H1 (cell line): ENCODE data around the gene TPPP. TPM values are rescaled to one million over a fixed set of nuclear protein-coding genes. Genes with fewer than 3 reads are reported as not detected.

Source experiments
- CTCF ChIA-PET: fragments of 300-600 bp; sonication (Branson Sonifier 250); formaldehyde crosslinking; loops from one replicate; lab custom pipeline; 2021; ENCODE audit not compliant: partially characterized antibody; lab: Charles Lee
- POLR2A ChIA-PET: fragments of 300-600 bp; sonication (Branson Sonifier 250); formaldehyde crosslinking; loops from one replicate; lab custom pipeline; 2021; ENCODE audit warnings: inconsistent platforms; ENCODE audit not compliant: partially characterized antibody; lab: Charles Lee
- DNase-seq, 2 experiments: peaks; one replicate each; pipeline versions ENCODE4 v3.0.0 to v3.0.0-alpha.2; 2010 to 2022; ENCODE audit warnings: low spot score in 2 of 2, low read depth in 1 of 2, mixed read lengths in 1 of 2
- FAIRE-seq: peaks from 2 replicates; lab custom pipeline; 2011; peaks lifted over from hg19 to GRCh38; lab: Jason Lieb, UNC
- H2AFZ ChIP-seq: 2 replicates; pipeline ENCODE4 v1.8.1; 2012; ENCODE audit warnings: low read length, inconsistent platforms
- H2AK5ac ChIP-seq: 2 replicates; pipeline ENCODE4 v1.6.1; 2013; ENCODE audit warnings: low read depth, low read length
- H2BK120ac ChIP-seq: replicated peaks from 2 replicates; pipeline ENCODE3; 2013; ENCODE audit warnings: low read depth, low read length, inconsistent platforms
- H2BK12ac ChIP-seq: 2 replicates; pipeline ENCODE4 v1.6.1; 2013; ENCODE audit warnings: low read depth, low read length
- H2BK15ac ChIP-seq: 2 replicates; pipeline ENCODE4 v1.6.1; 2013; ENCODE audit warnings: low read length
- H2BK20ac ChIP-seq: 2 replicates; pipeline ENCODE4 v1.6.1; 2013; ENCODE audit warnings: low read length
- H2BK5ac ChIP-seq: 2 replicates; pipeline ENCODE4 v1.6.1; 2013; ENCODE audit warnings: low read depth, low read length
- H3K14ac ChIP-seq: 2 replicates; pipeline ENCODE4 v1.6.1; 2013; ENCODE audit warnings: inconsistent platforms; ENCODE audit not compliant: insufficient read length
- H3K18ac ChIP-seq: 2 replicates; pipeline ENCODE4 v1.6.1; 2013; ENCODE audit warnings: low read length; ENCODE audit errors: extremely low read depth
- H3K23ac ChIP-seq: 2 replicates; pipeline ENCODE4 v1.6.1; 2013; ENCODE audit warnings: inconsistent platforms; ENCODE audit not compliant: insufficient read length
- H3K23me2 ChIP-seq: 2 replicates; pipeline ENCODE4 v1.6.1; 2013; ENCODE audit warnings: low read depth, low read length
- H3K27ac ChIP-seq: 2 replicates; pipeline ENCODE4 v1.6.1; 2011; ENCODE audit warnings: low read depth, low read length, inconsistent platforms
- H3K27me3 ChIP-seq, 4 experiments: replicated peaks in 1 of 4; 1 replicate in 1 of 4; 2 replicates in 3 of 4; pipeline versions ENCODE4 v1.6.1 to v1.8.1; 2011 to 2013; ENCODE audit warnings: low read length in 3 of 4, mild to moderate bottlenecking in 3 of 4, inconsistent platforms in 2 of 4, mixed read lengths in 2 of 4, moderate library complexity in 1 of 4; ENCODE audit not compliant: control insufficient read depth in 3 of 4, insufficient read depth in 3 of 4; ENCODE audit errors: extremely low read depth in 1 of 4
- H3K36me3 ChIP-seq, 4 experiments: 2 replicates each; pipeline versions ENCODE4 v1.6.1 to v1.8.1; 2011 to 2013; ENCODE audit warnings: mild to moderate bottlenecking in 4 of 4, low read length in 3 of 4, moderate library complexity in 2 of 4, control low read depth in 1 of 4, inconsistent platforms in 1 of 4; ENCODE audit not compliant: insufficient read depth in 4 of 4, control insufficient read depth in 2 of 4
- H3K4ac ChIP-seq: replicated peaks from 2 replicates; pipeline ENCODE3; 2013; ENCODE audit warnings: low read length, low read depth, mixed read lengths, inconsistent platforms; ENCODE audit not compliant: insufficient read length
- H3K4me1 ChIP-seq, 4 experiments: replicated peaks in 1 of 4; 1 replicate in 1 of 4; 2 replicates in 3 of 4; pipeline versions ENCODE4 v1.6.1 to v1.8.1; 2011 to 2013; ENCODE audit warnings: low read length in 3 of 4, inconsistent platforms in 2 of 4, mixed read lengths in 1 of 4; ENCODE audit not compliant: insufficient read depth in 4 of 4, control insufficient read depth in 3 of 4
- H3K4me2 ChIP-seq, 2 experiments: 2 replicates each; pipeline versions ENCODE4 v1.6.1 to v1.8.1; 2011 to 2013; ENCODE audit warnings: low read depth in 2 of 2, low read length in 2 of 2, control low read depth in 1 of 2, inconsistent platforms in 1 of 2, mild to moderate bottlenecking in 1 of 2; ENCODE audit not compliant: insufficient read depth in 1 of 2
- H3K4me3 ChIP-seq, 4 experiments: fragments of 200-600, 300-600 bp in 1 of 4; sonication (generic), shearing (Covaris generic), sonication (Bioruptor Twin) in 1 of 4; 2 replicates each; pipeline versions ENCODE4 v1.5.1 to v1.8.1; 2011 to 2016; ENCODE audit warnings: low read length in 4 of 4, low read depth in 3 of 4, control low read depth in 2 of 4, inconsistent platforms in 2 of 4, mild to moderate bottlenecking in 2 of 4, mixed read lengths in 1 of 4, moderate library complexity in 1 of 4; ENCODE audit not compliant: insufficient read depth in 2 of 4; ENCODE audit errors: extremely low read depth in 1 of 4
- H3K56ac ChIP-seq: replicated peaks from 2 replicates; pipeline ENCODE3; 2013; ENCODE audit warnings: low read depth, mild to moderate bottlenecking, mixed read lengths, low read length, inconsistent platforms; ENCODE audit not compliant: insufficient read length
- H3K79me1 ChIP-seq: 2 replicates; pipeline ENCODE4 v1.6.1; 2013; ENCODE audit warnings: low read depth, low read length, control low read depth
- H3K79me2 ChIP-seq, 2 experiments: 2 replicates each; pipeline versions ENCODE4 v1.6.1 to v1.8.1; 2012 to 2013; ENCODE audit warnings: low read length in 2 of 2, mild to moderate bottlenecking in 2 of 2, inconsistent platforms in 1 of 2; ENCODE audit not compliant: insufficient read depth in 2 of 2, control insufficient read depth in 1 of 2
- H3K9ac ChIP-seq, 4 experiments: replicated peaks in 1 of 4; 1 replicate in 1 of 4; 2 replicates in 3 of 4; pipeline versions ENCODE4 v1.6.1 to v1.8.1; 2011 to 2013; ENCODE audit warnings: low read depth in 3 of 4, low read length in 3 of 4, control low read depth in 2 of 4, mild to moderate bottlenecking in 2 of 4, moderate library complexity in 2 of 4, inconsistent platforms in 1 of 4; ENCODE audit errors: extremely low read depth in 1 of 4
- H3K9me3 ChIP-seq, 2 experiments: 2 replicates each; pipeline versions ENCODE4 v1.6.1 to v1.8.1; 2012 to 2013; ENCODE audit warnings: mild to moderate bottlenecking in 2 of 2, moderate library complexity in 2 of 2, control low read depth in 1 of 2, inconsistent platforms in 1 of 2, low read depth in 1 of 2, low read length in 1 of 2, mixed read lengths in 1 of 2; ENCODE audit not compliant: insufficient read depth in 2 of 2
- H4K20me1 ChIP-seq, 2 experiments: replicated peaks in 1 of 2; 2 replicates each; pipeline versions ENCODE3 to v1.8.1; 2011 to 2013; ENCODE audit warnings: inconsistent platforms in 2 of 2, low read length in 2 of 2, mild to moderate bottlenecking in 1 of 2; ENCODE audit not compliant: insufficient read depth in 2 of 2, control insufficient read depth in 1 of 2
- H4K5ac ChIP-seq: 2 replicates; pipeline ENCODE4 v1.6.1; 2013; ENCODE audit warnings: low read length, low read depth, mixed read lengths, inconsistent platforms; ENCODE audit not compliant: insufficient read length
- H4K8ac ChIP-seq: 2 replicates; pipeline ENCODE4 v1.8.0; 2013; ENCODE audit warnings: mild to moderate bottlenecking, moderate library complexity, low read length, inconsistent platforms; ENCODE audit not compliant: insufficient read depth; ENCODE audit errors: extremely low read depth
- H4K91ac ChIP-seq: replicated peaks from 2 replicates; pipeline ENCODE3; 2013; ENCODE audit warnings: low read length, mixed read lengths, inconsistent platforms; ENCODE audit not compliant: insufficient read length
- ATF2 ChIP-seq: IDR thresholded peaks from 2 replicates; pipeline ENCODE4 v1.6.1; 2012; ENCODE audit warnings: low read length, inconsistent platforms
- BCL11A ChIP-seq, 2 experiments: IDR thresholded peaks; one replicate each; pipeline ENCODE4 v1.6.1; 2011; ENCODE audit warnings: low read depth in 2 of 2, low read length in 2 of 2, mild to moderate bottlenecking in 2 of 2
- CBX5 ChIP-seq: fragments of 300-800, 300-1000 bp; sonication (generic); IDR thresholded peaks from 2 replicates; pipeline ENCODE4 v1.7.1; 2016; ENCODE audit warnings: antibody characterized with exemption, low read length, low read depth
- CTBP2 ChIP-seq: IDR thresholded peaks from 2 replicates; pipeline ENCODE4 v1.7.0; 2011; ENCODE audit warnings: borderline replicate concordance, mild to moderate bottlenecking, moderate library complexity, mixed read lengths, low read length; ENCODE audit not compliant: insufficient read depth, insufficient read length
- GTF2F1 ChIP-seq: IDR thresholded peaks from 2 replicates; pipeline ENCODE4 v1.6.1; 2012; ENCODE audit warnings: low read depth, low read length, improper control_type of control experiment, borderline replicate concordance
- HDAC2 ChIP-seq, 2 experiments: fragments of 300-600 bp in 1 of 2; sonication (generic) in 1 of 2; IDR thresholded peaks; 2 replicates each; pipeline ENCODE4 v1.6.1; 2011 to 2012; ENCODE audit warnings: low read depth in 2 of 2, low read length in 2 of 2, mild to moderate bottlenecking in 2 of 2, moderate library complexity in 2 of 2, borderline replicate concordance in 1 of 2, inconsistent platforms in 1 of 2
- MAFK ChIP-seq: IDR thresholded peaks from 2 replicates; pipeline ENCODE4 v1.6.1; 2012; ENCODE audit warnings: low read depth, mild to moderate bottlenecking, improper control_type of control experiment, low read length
- POLR2AphosphoS5 ChIP-seq: IDR thresholded peaks from 2 replicates; pipeline ENCODE4 v1.6.1; 2011; ENCODE audit warnings: low read depth, low read length
- RNF2 ChIP-seq: fragments of 200-900, 300-1000 bp; sonication (generic); IDR thresholded peaks from 2 replicates; pipeline ENCODE4 v1.7.1; 2016; ENCODE audit warnings: borderline replicate concordance, low read depth, mild to moderate bottlenecking, antibody characterized with exemption, low read length; ENCODE audit not compliant: poor library complexity, severe bottlenecking; ENCODE audit errors: missing control alignments
- SIN3A ChIP-seq, 2 experiments: IDR thresholded peaks in 1 of 2; conservative IDR thresholded peaks in 1 of 2; 2 replicates each; pipeline ENCODE4 v1.6.1; 2011 to 2012; ENCODE audit warnings: low read length in 2 of 2, improper control_type of control experiment in 1 of 2, low read depth in 1 of 2, mild to moderate bottlenecking in 1 of 2
- whole genome bisulfite sequencing, 2 experiments: shearing (Covaris generic) in 1 of 2; methylation state at CpG; one replicate each; pipeline versions ENCODE4 v1.1.6 to v1.1.7; 2013 to 2015; ENCODE audit warnings: low lambda C conversion rate in 2 of 2, mixed read lengths in 2 of 2, inconsistent platforms in 1 of 2, low coverage in 1 of 2, missing lambda C conversion rate in 1 of 2; ENCODE audit not compliant: insufficient replicate concordance in 2 of 2, insufficient coverage in 1 of 2, insufficient read length in 1 of 2; ENCODE audit errors: extremely low coverage in 1 of 2, missing lambda C conversion rate in 1 of 2; 5-methylcytosine and 5-hydroxymethylcytosine counted together
- polyA plus RNA-seq, 7 experiments: library from polyadenylated mRNA; depleted of rRNA in 3 of 7; stranded (reverse) in 5 of 7; unstranded in 2 of 7; fragments of >200 nt in 5 of 7; fragments of 200-250 nt in 2 of 7; gene quantifications; 1 replicate in 5 of 7; 2 replicates in 1 of 7; 4 replicates in 1 of 7; pipeline versions ENCODE4 v1.2.1 to v1.2.3, GENCODE V29; 2011 to 2013; ENCODE audit warnings: missing spikeins in 2 of 7, mixed read lengths in 2 of 7
- total RNA-seq: library from RNA; stranded (reverse); fragmentation: NEBNext Ultra II Directional; extraction: Animal tissue kit (Norgen Biotek cat#: 25700); gene quantifications from 2 replicates; pipeline ENCODE4 v1.2.1, GENCODE V29; 2021

Gene TPPP
- total and polyA plus RNA-seq, 2 of the 8 experiments (the other 6 are each of a cell fraction or from before 2014, with no cell fraction given) = 0.36 to 0.93 TPM

- H3K36me3 ChIP-seq = peaks cover 6 to 44% (median 30%) of the 10 kb centered on the region in 4 experiments; a peak in 7 of 8 replicates
- CTCF ChIA-PET = interaction anchor here (1.1 to 1.2 kb wide), 2 partner anchors 89 to 327 kb away, joined by 3 to 4 read pairs; no protein-coding TSS in a partner anchor
- no peak overlapping the region for H3K4me3 ChIP-seq
- H2BK20ac ChIP-seq = no peak overlapping the region
- H4K20me1 ChIP-seq = peaks cover 0 to 8% of the 10 kb centered on the region in 2 experiments
- no peaks in the 10 kb centered on the region for H3K4me1 ChIP-seq
- POLR2A ChIA-PET = interaction anchor here (0.6 to 1.5 kb wide), 4 partner anchors 8 to 199 kb away, joined by 3 to 5 read pairs (median 4); no protein-coding TSS in a partner anchor
- no peak overlapping the region for H2AFZ ChIP-seq
- no peak overlapping the region for H3K23ac ChIP-seq
- no peak overlapping the region for H4K8ac ChIP-seq
- no peak overlapping the region for H3K4ac ChIP-seq
- H3K79me2 ChIP-seq = no peaks in the 10 kb centered on the region
- no peak overlapping the region for H2AK5ac ChIP-seq
- 88% methylated on average over 8 of the region's 13 CpGs; no CpG with 5 or more reads in 1 of the 2 experiments for WGBS, 2 experiments
- no peaks in the 10 kb centered on the region; a peak in 1 of 4 replicates for H3K9me3 ChIP-seq
- no peak overlapping the region for H3K27ac ChIP-seq
- H3K27me3 ChIP-seq = no peaks in the 10 kb centered on the region; a peak in 1 of 7 replicates
- no peak overlapping the region for H3K9ac ChIP-seq
- FAIRE-seq (no peak), DNase-seq (no peak)
- no peak overlapping the region for H2BK120ac ChIP-seq
- H3K14ac ChIP-seq = no peak overlapping the region
- no peak overlapping the region for H4K5ac ChIP-seq
- H3K23me2 ChIP-seq = no peaks in the 10 kb centered on the region; the same call in 1 of the 2 replicates
- no peak overlapping the region for H3K18ac ChIP-seq
- H3K4me2 ChIP-seq = no peak overlapping the region
- no peak overlapping the region for H4K91ac ChIP-seq
- no peak overlapping the region for H2BK12ac ChIP-seq
- H2BK5ac ChIP-seq = no peak overlapping the region
- no peak overlapping the region for H2BK15ac ChIP-seq
- H3K56ac ChIP-seq = no peak overlapping the region
- peaks cover 2% of the 10 kb centered on the region for H3K79me1 ChIP-seq
- TF ChIP-seq CTBP2 (no peak), HDAC2 (IDR thresholded peaks at IDR 0.05; ENCODE audit: borderline replicate concordance in 1 of 2, low read depth in 2 of 2, low read length in 2 of 2) (no peak), SIN3A (conservative IDR thresholded peaks at IDR 0.05 in 1 of 2, IDR thresholded peaks at IDR 0.05 in 1 of 2; ENCODE audit: low read depth in 1 of 2, low read length in 2 of 2) (no peak), BCL11A (IDR thresholded peaks at IDR 0.05; ENCODE audit: low read depth in 2 of 2, low read length in 2 of 2) (no peak), MAFK (no peak), CBX5 (no peak), RNF2 (no peak), POLR2AphosphoS5 (no peak), GTF2F1 (no peak), ATF2 (no peak)
Measured at GRCh38 chr5:655406-655805, 37.7 kb downstream of the TPPP start.
